Esophagus muscularis mucosa (tissue), 4 donors: ENCODE data around the gene LARP4B.

Source experiments
- CTCF ChIP-seq, 3 experiments: fragments of 200-600 bp in 2 of 3; fragments of 450-650 bp in 1 of 3; sonication (generic) in 2 of 3; IDR thresholded peaks; one replicate each; pipeline ENCODE4 v1.5.1; 2017 to 2019; ENCODE audit warnings: antibody characterized with exemption in 3 of 3, mild to moderate bottlenecking in 2 of 3, moderate library complexity in 1 of 3
- EP300 ChIP-seq: sonication (generic); formaldehyde crosslinking; IDR thresholded peaks from one replicate; pipeline ENCODE4 v1.6.1; 2017; ENCODE audit warnings: antibody characterized with exemption
- POLR2A ChIP-seq: fragments of 450-650 bp; IDR thresholded peaks from one replicate; pipeline ENCODE4 v1.6.1; 2017; ENCODE audit warnings: antibody characterized with exemption, moderate library complexity, mild to moderate bottlenecking, low read depth

GRCh38 chr10:919481-919880, 12.0 kb downstream of the LARP4B start:
- TF ChIP-seq EP300 = no peak
- TF ChIP-seq CTCF (IDR thresholded peaks at IDR 0.05) = no peak
- TF ChIP-seq POLR2A = no peak
